Rectal smooth muscle tissue (tissue), 1 donor: ENCODE data around the gene TUBB2B.
A peak's percentile ranks its signal among the peaks of the same experiment; 100 is the strongest.

Experiments
- H3K27ac ChIP-seq: one replicate; pipeline ENCODE4 v1.7.0; 2013; ENCODE audit warnings: low read depth, low read length, inconsistent platforms
- H3K27me3 ChIP-seq: one replicate; pipeline ENCODE4 v1.7.0; 2013; ENCODE audit warnings: low read length; ENCODE audit not compliant: control insufficient read depth, insufficient read depth
- H3K36me3 ChIP-seq: one replicate; pipeline ENCODE4 v1.7.0; 2013; ENCODE audit warnings: low read length; ENCODE audit not compliant: control insufficient read depth, insufficient read depth
- H3K4me1 ChIP-seq: one replicate; pipeline ENCODE4 v1.7.0; 2013; ENCODE audit warnings: low read length; ENCODE audit not compliant: control insufficient read depth, insufficient read depth
- H3K4me3 ChIP-seq: one replicate; pipeline ENCODE4 v1.7.0; 2013; ENCODE audit warnings: low read length
- H3K9ac ChIP-seq: one replicate; pipeline ENCODE4 v1.7.0; 2013; ENCODE audit warnings: low read length

Gene TUBB2B

GRCh38 chr6:3265671-3266070 lies 38.2 kb upstream of the TUBB2B start:
- Histone ChIP-seq H3K9ac (no peak overlapping the region), H3K27ac (no peak overlapping the region), H3K36me3 (peaks cover 18% of the 10 kb centered on the region), H3K27me3 (no peaks in the 10 kb centered on the region), H3K4me1 (peaks cover 3% of the 10 kb centered on the region), H3K4me3 (no peak overlapping the region)

- Histone ChIP-seq H3K9ac (no peak overlapping the region), H3K27me3 (no peaks in the 10 kb centered on the region), H3K36me3 (peaks cover 14% of the 10 kb centered on the region), H3K4me3 (no peak overlapping the region), H3K27ac (no peak overlapping the region), H3K4me1 (peaks cover 7% of the 10 kb centered on the region)
Measured at GRCh38 chr6:3264356-3264755, 36.9 kb upstream of the TUBB2B start.

- H3K27ac ChIP-seq: no peak overlapping the region
- H3K36me3 ChIP-seq: peaks cover 14% of the 10 kb centered on the region
- no peak overlapping the region for H3K4me3 ChIP-seq
- no peak overlapping the region for H3K9ac ChIP-seq
- H3K4me1 ChIP-seq: peaks cover 7% of the 10 kb centered on the region
- H3K27me3 ChIP-seq: no peaks in the 10 kb centered on the region
Measured at GRCh38 chr6:3263096-3263495, 35.6 kb upstream of the TUBB2B start.

GRCh38 chr6:3261921-3262320 lies 34.5 kb upstream of the TUBB2B start:
- Histone ChIP-seq H3K4me1 (peaks cover 7% of the 10 kb centered on the region), H3K4me3 (no peak overlapping the region), H3K27me3 (no peaks in the 10 kb centered on the region), H3K9ac (no peak overlapping the region), H3K36me3 (peaks cover 14% of the 10 kb centered on the region), H3K27ac (no peak overlapping the region)

- Histone ChIP-seq H3K4me3 (no peak overlapping the region), H3K9ac (no peak overlapping the region), H3K36me3 (peaks cover 14% of the 10 kb centered on the region), H3K27ac (no peak overlapping the region), H3K27me3 (no peaks in the 10 kb centered on the region), H3K4me1 (peaks cover 7% of the 10 kb centered on the region)
Measured at GRCh38 chr6:3261518-3261820, 34.0 kb upstream of the TUBB2B start.

GRCh38 chr6:3260772-3261517 lies 33.5 kb upstream of the TUBB2B start:
- H3K9ac ChIP-seq: no peak overlapping the region
- H3K27me3 ChIP-seq: no peaks in the 10 kb centered on the region
- no peak overlapping the region for H3K4me3 ChIP-seq
- H3K36me3 ChIP-seq: peaks cover 14% of the 10 kb centered on the region
- no peak overlapping the region for H3K27ac ChIP-seq
- peaks cover 7% of the 10 kb centered on the region for H3K4me1 ChIP-seq

GRCh38 chr6:3260296-3260695 lies 32.8 kb upstream of the TUBB2B start:
- Histone ChIP-seq H3K4me1 (peaks cover 7% of the 10 kb centered on the region), H3K4me3 (no peak overlapping the region)

GRCh38 chr6:3259491-3259958 lies 32.1 kb upstream of the TUBB2B start:
- H3K27me3 ChIP-seq: no peaks in the 10 kb centered on the region
- H3K36me3 ChIP-seq: peaks cover 11% of the 10 kb centered on the region
- H3K27ac ChIP-seq: no peak overlapping the region
- H3K4me3 ChIP-seq: peak overlapping the region; percentile 94
- H3K9ac ChIP-seq: peak overlapping the region; percentile 45
- H3K4me1 ChIP-seq: peaks cover 7% of the 10 kb centered on the region

More at GRCh38 chr6:3260296-3260695, 32.8 kb upstream of the TUBB2B start:
- Histone ChIP-seq H3K27ac (no peak overlapping the region), H3K36me3 (peaks cover 12% of the 10 kb centered on the region), H3K27me3 (no peaks in the 10 kb centered on the region), H3K9ac (no peak overlapping the region)

GRCh38 chr6:3258720-3259490 lies 31.5 kb upstream of the TUBB2B start, which contains the start of gene PSMG4:
Gene PSMG4, plus strand, starts transcription at chr6:3258947. Its CDS starts 76 bp downstream, at chr6:3259023.
- Histone ChIP-seq H3K27me3 (no peaks in the 10 kb centered on the region), H3K9ac (peak within 1 kb of the TSS; percentile 45), H3K27ac (peak within 1 kb of the TSS; percentile 55), H3K36me3 (peaks cover 4% of the 10 kb centered on the region), H3K4me1 (peaks cover 7% of the 10 kb centered on the region), H3K4me3 (peak within 1 kb of the TSS; percentile 94)

- Histone ChIP-seq H3K27ac (no peak overlapping the region), H3K9ac (no peak overlapping the region), H3K4me3 (peak overlapping the region; percentile 46), H3K36me3 (no peaks in the 10 kb centered on the region), H3K27me3 (no peaks in the 10 kb centered on the region), H3K4me1 (peaks cover 7% of the 10 kb centered on the region)
Measured at GRCh38 chr6:3258201-3258600, 30.7 kb upstream of the TUBB2B start.

- H3K27me3 ChIP-seq: no peaks in the 10 kb centered on the region
- no peak overlapping the region for H3K4me3 ChIP-seq
- peaks cover 11% of the 10 kb centered on the region for H3K4me1 ChIP-seq
- H3K36me3 ChIP-seq: no peaks in the 10 kb centered on the region
- H3K9ac ChIP-seq: no peak overlapping the region
- H3K27ac ChIP-seq: no peak overlapping the region
Measured at GRCh38 chr6:3253597-3253961, 26.1 kb upstream of the TUBB2B start.

- no peaks in the 10 kb centered on the region for H3K27me3 ChIP-seq
- H3K27ac ChIP-seq: no peak overlapping the region
- peaks cover 15% of the 10 kb centered on the region for H3K4me1 ChIP-seq
- no peak overlapping the region for H3K9ac ChIP-seq
- H3K36me3 ChIP-seq: no peaks in the 10 kb centered on the region
- no peak overlapping the region for H3K4me3 ChIP-seq
Measured at GRCh38 chr6:3252861-3253596, 25.6 kb upstream of the TUBB2B start.
